HepG2 (cell line): Measurements from ENCODE around the gene CHST12. TPM values are rescaled to one million over a fixed set of nuclear protein-coding genes. Genes with fewer than 3 reads are reported as not detected.

ENCODE experiments used
- ATAC-seq: fragments of 200-7000 bp; cut with Tn5 transposase; 3 replicates; pipeline ENCODE4 v1.9.1; 2020; ENCODE audit warnings: mild to moderate bottlenecking, moderate library complexity
- BruUV-seq: library from RNA; stranded (reverse); fragments of 400-500 nt; replicated peaks from 2 replicates; lab custom pipeline; 2021; lab: Mats Ljungman, UMichigan
- CTCF ChIA-PET: fragments of 300-600 bp; formaldehyde crosslinking; extraction: SDS; loops from one replicate; lab custom pipeline; 2021; ENCODE audit warnings: low total read pairs, inconsistent platforms, low intra/inter-chr PET ratio; lab: Yijun Ruan, JAX
- POLR2A ChIA-PET: fragments of 350-600 bp; sonication (Branson Sonifier 250); formaldehyde crosslinking; loops from one replicate; lab custom pipeline; 2020; ENCODE audit warnings: antibody characterized with exemption, inconsistent platforms; lab: Yijun Ruan, JAX
- DNase-seq: peaks from one replicate; pipeline ENCODE4 v3.0.0-alpha.2; 2015; ENCODE audit warnings: low spot score
- FAIRE-seq: peaks from 3 replicates; lab custom pipeline; 2011; peaks lifted over from hg19 to GRCh38; lab: Jason Lieb, UNC
- H2AFZ ChIP-seq: one replicate; pipeline ENCODE4 v1.6.1; 2011; ENCODE audit warnings: low read length, inconsistent platforms
- H3K27ac ChIP-seq: fragments of 300-600 bp; 3 replicates; pipeline ENCODE4 v1.8.0; 2011; ENCODE audit warnings: mixed run types, mild to moderate bottlenecking, mixed read lengths, low read length, inconsistent platforms; ENCODE audit not compliant: insufficient read depth; ENCODE audit errors: extremely low read length
- H3K27me3 ChIP-seq, 2 experiments: fragments of 200-600 bp in 1 of 2; 2 replicates in 1 of 2; 3 replicates in 1 of 2; pipeline versions ENCODE4 v1.6.0 to v1.8.0; 2011; ENCODE audit warnings: low read length in 2 of 2, mild to moderate bottlenecking in 2 of 2, moderate library complexity in 2 of 2, inconsistent platforms in 1 of 2; ENCODE audit not compliant: insufficient read depth in 2 of 2, control insufficient read depth in 1 of 2
- H3K36me3 ChIP-seq, 2 experiments: fragments of 200-600 bp in 1 of 2; replicated peaks in 1 of 2; 2 replicates in 1 of 2; 3 replicates in 1 of 2; pipeline versions ENCODE4 v1.5.1 to v1.8.0; 2011; ENCODE audit warnings: low read length in 2 of 2, inconsistent platforms in 1 of 2; ENCODE audit not compliant: insufficient read depth in 2 of 2, control insufficient read depth in 1 of 2
- H3K4me1 ChIP-seq: 2 replicates; pipeline ENCODE4 v1.5.1; 2012; ENCODE audit warnings: low read length, inconsistent platforms; ENCODE audit not compliant: insufficient read depth
- H3K4me2 ChIP-seq: 2 replicates; pipeline ENCODE4 v1.6.0; 2011; ENCODE audit warnings: low read depth, low read length, inconsistent platforms
- H3K4me3 ChIP-seq, 3 experiments: fragments of 200-600 bp in 1 of 3; sonication (generic), shearing (Covaris generic) in 1 of 3; replicated peaks in 1 of 3; 2 replicates each; pipeline ENCODE4 v1.5.1; 2011 to 2016; ENCODE audit warnings: low read length in 3 of 3, inconsistent platforms in 2 of 3, low read depth in 2 of 3, mild to moderate bottlenecking in 2 of 3, control low read depth in 1 of 3, mixed read lengths in 1 of 3; ENCODE audit not compliant: insufficient read depth in 1 of 3
- H3K79me2 ChIP-seq: one replicate; pipeline ENCODE4 v1.6.1; 2011; ENCODE audit warnings: low read length, inconsistent platforms; ENCODE audit not compliant: insufficient read depth
- H3K9ac ChIP-seq: 2 replicates; pipeline ENCODE4 v1.6.0; 2011; ENCODE audit warnings: mild to moderate bottlenecking, low read depth, low read length, inconsistent platforms; ENCODE audit not compliant: insufficient read depth
- H3K9me3 ChIP-seq: 2 replicates; pipeline ENCODE4 v1.5.1; 2012; ENCODE audit warnings: mild to moderate bottlenecking, low read length
- H4K20me1 ChIP-seq: 2 replicates; pipeline ENCODE4 v1.6.0; 2011; ENCODE audit warnings: inconsistent platforms, mild to moderate bottlenecking, low read length, moderate library complexity; ENCODE audit not compliant: insufficient read depth
- ATF4 ChIP-seq, 2 experiments: fragments of 450-650 bp in 1 of 2; sonication (generic) in 1 of 2; formaldehyde crosslinking; IDR thresholded peaks; 2 replicates each; pipeline versions ENCODE4 v1.5.0 to v1.8.0; 2020 to 2022; ENCODE audit warnings: mild to moderate bottlenecking in 1 of 2, missing genetic modification reagents in 1 of 2
- IRF9 ChIP-seq: sonication (generic); formaldehyde crosslinking; IDR thresholded peaks from 2 replicates; pipeline ENCODE4 v1.8.0; 2022; ENCODE audit warnings: missing genetic modification reagents, mild to moderate bottlenecking, borderline replicate concordance
- MEIS1 ChIP-seq: sonication (generic); formaldehyde crosslinking; IDR thresholded peaks from 2 replicates; pipeline ENCODE4 v1.9.0; 2021; ENCODE audit warnings: mild to moderate bottlenecking, missing genetic modification reagents, moderate library complexity, borderline replicate concordance
- MZF1 ChIP-seq: sonication (generic); formaldehyde crosslinking; IDR thresholded peaks from 2 replicates; pipeline ENCODE4 v1.8.1; 2023; ENCODE audit warnings: mild to moderate bottlenecking, missing genetic modification reagents, borderline replicate concordance
- PHF8 ChIP-seq: sonication (generic); formaldehyde crosslinking; IDR thresholded peaks from 2 replicates; pipeline ENCODE4 v1.5.0; 2020; ENCODE audit warnings: missing genetic modification reagents
- PITX1 ChIP-seq: sonication (generic); formaldehyde crosslinking; IDR thresholded peaks from 2 replicates; pipeline ENCODE4 v1.5.1; 2020; ENCODE audit warnings: mild to moderate bottlenecking, missing genetic modification reagents
- POLR2A ChIP-seq, 2 experiments: IDR thresholded peaks; 2 replicates each; pipeline ENCODE4 v1.6.1; 2011; ENCODE audit warnings: low read depth in 2 of 2, low read length in 2 of 2, mild to moderate bottlenecking in 1 of 2, moderate library complexity in 1 of 2; ENCODE audit not compliant: insufficient read depth in 1 of 2
- STAG1 ChIP-seq: sonication (generic); formaldehyde crosslinking; IDR thresholded peaks from 2 replicates; pipeline ENCODE4 v1.4.0; 2020; ENCODE audit warnings: missing genetic modification reagents
- ZBTB49 ChIP-seq: sonication (generic); formaldehyde crosslinking; IDR thresholded peaks from 2 replicates; pipeline ENCODE4 v1.4.0; 2020; ENCODE audit warnings: missing genetic modification reagents, borderline replicate concordance
- ZNF264 ChIP-seq: sonication (generic); formaldehyde crosslinking; IDR thresholded peaks from 2 replicates; pipeline ENCODE4 v1.4.0; 2020; ENCODE audit warnings: missing genetic modification reagents
- ZNF335 ChIP-seq: sonication (generic); formaldehyde crosslinking; IDR thresholded peaks from 2 replicates; pipeline ENCODE4 v1.4.0; 2020; ENCODE audit warnings: missing genetic modification reagents
- ZNF501 ChIP-seq: sonication (generic); formaldehyde crosslinking; IDR thresholded peaks from 2 replicates; pipeline ENCODE4 v1.5.1; 2020; ENCODE audit warnings: mild to moderate bottlenecking, moderate library complexity, missing genetic modification reagents
- ZNF800 ChIP-seq: sonication (generic); formaldehyde crosslinking; IDR thresholded peaks from 2 replicates; pipeline ENCODE4 v1.4.0; 2020; ENCODE audit warnings: missing genetic modification reagents
- ZSCAN30 ChIP-seq: sonication (generic); formaldehyde crosslinking; IDR thresholded peaks from 2 replicates; pipeline ENCODE4 v1.5.0; 2020; ENCODE audit warnings: mild to moderate bottlenecking, missing genetic modification reagents
- WGBS: methylation state at CpG from one replicate; pipeline ENCODE4 v1.1.6; 2017; ENCODE audit warnings: low lambda C conversion rate; 5-methylcytosine and 5-hydroxymethylcytosine counted together
- in situ Hi-C: cut with HindIII; loops from 2 replicates; pipeline ENCODE4 v1.10.0; 2017; ENCODE audit warnings: low pct_unique_long_range_greater_than_20kb; ENCODE audit not compliant: extremely low pct_ligation_motif_present
- intact Hi-C: fragments of 100-400 bp; cut with micrococcal nuclease; formaldehyde crosslinking; loops from one replicate; pipeline ENCODE4 v1.10.0; 2022; ENCODE audit not compliant: unreplicated experiment
- polyA plus RNA-seq, 8 experiments: library from polyadenylated mRNA; depleted of rRNA in 3 of 8; stranded (reverse) in 7 of 8; unstranded in 1 of 8; fragments of >200 nt; fragmentation: Illumina TruSeq in 4 of 8; extraction: Trizol in 4 of 8; gene quantifications; 2 replicates each; pipeline versions ENCODE4 v1.2.1 to v1.2.3, GENCODE V29; 2011 to 2016; ENCODE audit warnings: low read depth in 4 of 8, missing spikeins in 1 of 8, mixed read lengths in 1 of 8; ENCODE audit not compliant: insufficient read depth in 1 of 8
- total RNA-seq, 5 experiments: library from RNA; depleted of rRNA; stranded (reverse); fragments of >200 nt; fragmentation: Illumina TruSeq; extraction: Trizol; gene quantifications; 2 replicates each; pipeline ENCODE4 v1.2.3, GENCODE V29; 2016; ENCODE audit warnings: low read depth in 1 of 5

Gene CHST12
- total and polyA plus RNA-seq, 2 of the 13 experiments (the other 11 are each of a cell fraction or from before 2014, with no cell fraction given), result 6.4 to 15.8 TPM

- TF ChIP-seq ZBTB49 (0 out of 2 replicates have a peak, but pooled peaks have one; percentile 14), STAG1 (peak; percentile 96), ZNF501 (CRISPR knock-in tag) (peak; percentile 49; the same call in 1 of the 2 replicates)
These were observed 48.0 kb downstream of the CHST12 start (continued) for GRCh38 chr7:2451171-2452073.

GRCh38 chr7:2452074-2452507 is 48.7 kb downstream of the CHST12 start:
- H2AFZ ChIP-seq, result peak overlapping the region; percentile 81
- H3K27ac ChIP-seq, result peak overlapping the region; percentile 51
- in situ Hi-C loops, result no loop called here
- peak overlapping the region; percentile 71 for H3K9ac ChIP-seq
- H3K79me2 ChIP-seq, result no peaks in the 10 kb centered on the region
- POLR2A ChIA-PET, result interaction anchor here (1.3 to 1.9 kb wide), 6 partner anchors 18 to 184 kb away, joined by 3 to 22 read pairs (median 3); no protein-coding TSS in a partner anchor
- DNase-seq, result peak; percentile 20
- H3K4me1 ChIP-seq, result peaks cover 49% of the 10 kb centered on the region
- CTCF ChIA-PET, result interaction anchor here (0.8 to 2.5 kb wide), 3 partner anchors 14 to 23 kb away, joined by 3 to 24 read pairs (median 6); no protein-coding TSS in a partner anchor
- H3K9me3 ChIP-seq, result no peaks in the 10 kb centered on the region
- peak overlapping the region; percentile 53 to 76 (median 58) for H3K4me3 ChIP-seq
- H4K20me1 ChIP-seq, result no peaks in the 10 kb centered on the region
- ATAC-seq, result peak; percentile 58
- no peaks in the 10 kb centered on the region; a peak in 1 of 5 replicates for H3K27me3 ChIP-seq
- no TSS peak for BruUV-seq
- FAIRE-seq, result no peak
- no peaks in the 10 kb centered on the region for H3K36me3 ChIP-seq
- H3K4me2 ChIP-seq, result peak overlapping the region; percentile 100
- intact Hi-C loops, result loop anchor here (5.0 kb wide), 1 partner anchor 230 kb away; no protein-coding TSS in a partner anchor
- no CpG with 5 or more reads among the region's 16 CpGs for WGBS
- TF ChIP-seq ZNF264 (CRISPR knock-in tag) (peak; percentile 9; the same call in 1 of the 2 replicates), MEIS1 (CRISPR knock-in tag) (0 out of 2 replicates have a peak, but pooled peaks have one; percentile 2), ATF4 (CRISPR knock-in tag; IDR thresholded peaks at IDR 0.05) (no peak), IRF9 (0 out of 2 replicates have a peak, but pooled peaks have one; percentile 20), ZNF800 (CRISPR knock-in tag) (0 out of 2 replicates have a peak, but pooled peaks have one; percentile 6), ZSCAN30 (CRISPR knock-in tag) (no peak), ZNF335 (CRISPR knock-in tag) (0 out of 2 replicates have a peak, but pooled peaks have one; percentile 5), POLR2A (IDR thresholded peaks at IDR 0.05; ENCODE audit: insufficient read depth in 1 of 2, low read depth in 2 of 2, low read length in 2 of 2) (no peak), MZF1 (CRISPR knock-in tag) (no peak), PITX1 (peak; percentile 10; the same call in 1 of the 2 replicates), PHF8 (CRISPR knock-in tag) (no peak; the same call in 1 of the 2 replicates)
